ENCODE measurements around the gene STATH.

The STATH gene

DNA sequence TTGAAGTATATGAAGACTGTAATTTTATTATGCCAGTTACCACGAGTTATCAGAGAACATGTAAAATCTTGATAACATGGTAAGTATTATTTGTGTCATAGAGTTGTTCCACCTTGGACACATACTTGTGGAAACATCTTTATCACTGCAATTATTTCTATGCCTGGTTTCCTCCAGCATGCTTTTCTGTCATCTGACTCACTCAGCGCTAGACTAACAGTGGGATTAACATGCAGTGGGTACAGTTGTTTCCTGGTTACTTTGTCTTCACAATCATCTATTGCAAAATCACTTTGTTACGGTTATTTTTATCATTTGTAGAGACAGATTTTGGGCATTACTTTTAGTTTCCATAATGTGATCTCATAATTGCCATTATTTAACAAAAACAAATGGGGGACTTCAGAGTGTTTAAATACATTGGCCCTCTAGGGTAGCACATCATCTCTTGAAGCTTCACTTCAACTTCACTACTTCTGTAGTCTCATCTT lies at the start of gene STATH:
TSS of gene STATH (plus strand) at position 441 of the 491 bp plus-strand sequence. CDS start 2,472 bp downstream, outside the sequence.
- no peaks in the 10 kb centered on the region for H3K27me3 ChIP-seq (ENCODE audit: insufficient read depth, insufficient read length)
- no peaks in the 10 kb centered on the region for H3K4me1 ChIP-seq (ENCODE audit: insufficient read depth, insufficient read length)
- H3K9me3 ChIP-seq (ENCODE audit: insufficient read depth, low read length) = no peaks in the 10 kb centered on the region
- no peak within 1 kb of the TSS for H3K9ac ChIP-seq (ENCODE audit: insufficient read length, low read depth)
- no peaks in the 10 kb centered on the region for H3K36me3 ChIP-seq (ENCODE audit: insufficient read depth, insufficient read length, low read length)
- TF ChIP-seq SUZ12 (IDR thresholded peaks at IDR 0.05; ENCODE audit: extremely low read depth, insufficient read depth, insufficient read length) = no peak
- no peak for TF ChIP-seq YY1 (IDR thresholded peaks at IDR 0.05; ENCODE audit: insufficient read depth, insufficient read length)
- TF ChIP-seq ZNF274 (IDR thresholded peaks at IDR 0.05; ENCODE audit: low read depth, low read length) = no peak
- DNase-seq (ENCODE audit: low read depth, low spot score) = no peak
- no peak within 1 kb of the TSS for H3K4me3 ChIP-seq (ENCODE audit: insufficient read length, low read depth)

- no peak for DNase-seq (ENCODE audit: low read depth, low spot score)
- H3K4me3 ChIP-seq (ENCODE audit: insufficient read length, low read depth) = no peak overlapping the region
- H3K4me1 ChIP-seq (ENCODE audit: insufficient read depth, insufficient read length) = no peaks in the 10 kb centered on the region
- no peak overlapping the region for H3K9ac ChIP-seq (ENCODE audit: insufficient read length, low read depth)
- H3K27me3 ChIP-seq (ENCODE audit: insufficient read depth, insufficient read length) = no peaks in the 10 kb centered on the region
- H3K9me3 ChIP-seq (ENCODE audit: insufficient read depth, low read length) = no peaks in the 10 kb centered on the region
- no peaks in the 10 kb centered on the region for H3K36me3 ChIP-seq (ENCODE audit: insufficient read depth, insufficient read length, low read length)
- TF ChIP-seq SUZ12 (IDR thresholded peaks at IDR 0.05; ENCODE audit: extremely low read depth, insufficient read depth, insufficient read length) = no peak
- no peak for TF ChIP-seq ZNF274 (IDR thresholded peaks at IDR 0.05; ENCODE audit: low read depth, low read length)
- no peak for TF ChIP-seq YY1 (IDR thresholded peaks at IDR 0.05; ENCODE audit: insufficient read depth, insufficient read length)
These were observed 44.2 kb upstream of the STATH start for GRCh38 chr4:69951602-69952001.

- no peaks in the 10 kb centered on the region for H3K9me3 ChIP-seq (ENCODE audit: insufficient read depth, low read length)
- no peaks in the 10 kb centered on the region for H3K4me1 ChIP-seq (ENCODE audit: insufficient read depth, insufficient read length)
- H3K27me3 ChIP-seq (ENCODE audit: insufficient read depth, insufficient read length) = no peaks in the 10 kb centered on the region
- no peak for DNase-seq (ENCODE audit: low read depth, low spot score)
- no peak overlapping the region for H3K9ac ChIP-seq (ENCODE audit: insufficient read length, low read depth)
- no peaks in the 10 kb centered on the region for H3K36me3 ChIP-seq (ENCODE audit: insufficient read depth, insufficient read length, low read length)
- TF ChIP-seq SUZ12 (IDR thresholded peaks at IDR 0.05; ENCODE audit: extremely low read depth, insufficient read depth, insufficient read length) (no peak), ZNF274 (IDR thresholded peaks at IDR 0.05; ENCODE audit: low read depth, low read length) (no peak), YY1 (IDR thresholded peaks at IDR 0.05; ENCODE audit: insufficient read depth, insufficient read length) (no peak)
- H3K4me3 ChIP-seq (ENCODE audit: insufficient read length, low read depth) = no peak overlapping the region
These were observed 38.6 kb upstream of the STATH start for GRCh38 chr4:69957209-69957608.

GRCh38 chr4:69965628-69966027 lies 30.1 kb upstream of the STATH start, which contains the start of gene CSN2:
Gene CSN2, minus strand, starts transcription at chr4:69965728. Its CDS starts 4,733 bp downstream, at chr4:69960995.
- Histone ChIP-seq H3K36me3 (ENCODE audit: insufficient read depth, insufficient read length, low read length) (no peaks in the 10 kb centered on the region), H3K27me3 (ENCODE audit: insufficient read depth, insufficient read length) (no peaks in the 10 kb centered on the region), H3K4me3 (ENCODE audit: insufficient read length, low read depth) (no peak within 1 kb of the TSS), H3K9ac (ENCODE audit: insufficient read length, low read depth) (no peak within 1 kb of the TSS), H3K9me3 (ENCODE audit: insufficient read depth, low read length) (no peaks in the 10 kb centered on the region), H3K4me1 (ENCODE audit: insufficient read depth, insufficient read length) (no peaks in the 10 kb centered on the region)
- no peak for DNase-seq (ENCODE audit: low read depth, low spot score)
- no peak for TF ChIP-seq YY1 (IDR thresholded peaks at IDR 0.05; ENCODE audit: insufficient read depth, insufficient read length)
- no peak for TF ChIP-seq ZNF274 (IDR thresholded peaks at IDR 0.05; ENCODE audit: low read depth, low read length)
- TF ChIP-seq SUZ12 (IDR thresholded peaks at IDR 0.05; ENCODE audit: extremely low read depth, insufficient read depth, insufficient read length) = no peak

GRCh38 chr4:69970071-69970470 lies 25.7 kb upstream of the STATH start:
- TF ChIP-seq ZNF274 (IDR thresholded peaks at IDR 0.05; ENCODE audit: low read depth, low read length) (no peak), SUZ12 (IDR thresholded peaks at IDR 0.05; ENCODE audit: extremely low read depth, insufficient read depth, insufficient read length) (no peak), YY1 (IDR thresholded peaks at IDR 0.05; ENCODE audit: insufficient read depth, insufficient read length) (no peak)
- H3K9me3 ChIP-seq (ENCODE audit: insufficient read depth, low read length) = no peaks in the 10 kb centered on the region
- no peak for DNase-seq (ENCODE audit: low read depth, low spot score)
- no peak overlapping the region for H3K4me3 ChIP-seq (ENCODE audit: insufficient read length, low read depth)
- no peaks in the 10 kb centered on the region for H3K4me1 ChIP-seq (ENCODE audit: insufficient read depth, insufficient read length)
- no peaks in the 10 kb centered on the region for H3K36me3 ChIP-seq (ENCODE audit: insufficient read depth, insufficient read length, low read length)
- no peaks in the 10 kb centered on the region for H3K27me3 ChIP-seq (ENCODE audit: insufficient read depth, insufficient read length)
- H3K9ac ChIP-seq (ENCODE audit: insufficient read length, low read depth) = no peak overlapping the region

- Histone ChIP-seq H3K36me3 (ENCODE audit: insufficient read depth, insufficient read length, low read length) (no peaks in the 10 kb centered on the region), H3K4me1 (ENCODE audit: insufficient read depth, insufficient read length) (peaks cover 3% of the 10 kb centered on the region), H3K4me3 (ENCODE audit: insufficient read length, low read depth) (no peak overlapping the region), H3K9me3 (ENCODE audit: insufficient read depth, low read length) (no peaks in the 10 kb centered on the region), H3K9ac (ENCODE audit: insufficient read length, low read depth) (no peak overlapping the region), H3K27me3 (ENCODE audit: insufficient read depth, insufficient read length) (no peaks in the 10 kb centered on the region)
- TF ChIP-seq YY1 (IDR thresholded peaks at IDR 0.05; ENCODE audit: insufficient read depth, insufficient read length) (no peak), SUZ12 (IDR thresholded peaks at IDR 0.05; ENCODE audit: extremely low read depth, insufficient read depth, insufficient read length) (no peak), ZNF274 (IDR thresholded peaks at IDR 0.05; ENCODE audit: low read depth, low read length) (no peak)
- no peak for DNase-seq (ENCODE audit: low read depth, low spot score)
These were observed 21.1 kb upstream of the STATH start for GRCh38 chr4:69974631-69975030.

GRCh38 chr4:69977582-69977981 lies 18.2 kb upstream of the STATH start:
- DNase-seq (ENCODE audit: low read depth, low spot score) = no peak
- Histone ChIP-seq H3K9ac (ENCODE audit: insufficient read length, low read depth) (no peak overlapping the region), H3K4me1 (ENCODE audit: insufficient read depth, insufficient read length) (peaks cover 3% of the 10 kb centered on the region), H3K36me3 (ENCODE audit: insufficient read depth, insufficient read length, low read length) (no peaks in the 10 kb centered on the region), H3K27me3 (ENCODE audit: insufficient read depth, insufficient read length) (no peaks in the 10 kb centered on the region), H3K9me3 (ENCODE audit: insufficient read depth, low read length) (no peaks in the 10 kb centered on the region), H3K4me3 (ENCODE audit: insufficient read length, low read depth) (no peak overlapping the region)
- TF ChIP-seq ZNF274 (IDR thresholded peaks at IDR 0.05; ENCODE audit: low read depth, low read length) (no peak), YY1 (IDR thresholded peaks at IDR 0.05; ENCODE audit: insufficient read depth, insufficient read length) (no peak), SUZ12 (IDR thresholded peaks at IDR 0.05; ENCODE audit: extremely low read depth, insufficient read depth, insufficient read length) (no peak)
